ENCODE results near the gene CDC5L.

DNA sequence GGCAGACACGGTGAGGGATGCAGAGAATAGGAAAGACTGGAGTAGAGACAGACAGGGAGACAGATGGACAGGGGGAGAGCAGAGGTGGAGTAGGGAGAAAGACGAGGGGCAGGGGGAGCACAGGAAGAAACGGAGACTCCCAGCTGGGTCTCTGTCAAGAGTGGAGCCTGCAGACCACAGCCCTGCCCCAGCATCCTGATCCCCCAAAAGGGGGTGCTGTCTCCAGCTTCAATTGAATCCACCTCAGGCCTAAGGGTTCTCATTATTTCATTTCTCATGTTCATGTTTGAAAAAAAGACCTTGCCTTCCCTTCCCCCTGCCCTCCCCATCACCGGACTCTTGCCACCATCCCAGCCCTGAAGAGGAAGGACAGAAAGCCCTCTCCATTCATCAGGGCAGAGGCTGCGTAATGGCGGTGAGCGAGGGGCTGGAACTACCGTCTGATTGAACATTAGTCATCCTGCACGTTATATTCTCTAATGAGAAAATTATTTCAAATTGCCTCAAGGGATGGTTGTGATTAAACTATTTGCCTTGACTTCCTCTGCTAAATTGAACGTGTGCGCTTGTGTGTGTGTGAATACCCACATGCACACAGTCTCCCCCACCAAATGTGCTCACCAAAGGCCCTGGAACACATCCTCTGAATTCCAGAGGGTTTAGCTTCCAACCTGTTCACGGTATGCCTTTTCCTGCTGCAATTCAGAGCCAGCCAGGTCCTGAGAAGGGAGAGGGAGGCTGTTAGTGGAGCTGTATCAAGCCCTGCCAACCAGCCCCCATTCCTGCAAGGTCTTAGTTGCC is 98.3 kb downstream of the CDC5L start:
- TF ChIP-seq ZNF274 (CRISPR knock-in tag; IDR thresholded peaks at IDR 0.05) (no peak), RERE (CRISPR knock-in tag; IDR thresholded peaks at IDR 0.05; ENCODE audit: low read depth) (no peak), ZSCAN29 (CRISPR knock-in tag; conservative IDR thresholded peaks at IDR 0.05) (no peak), IKZF1 (IDR thresholded peaks at IDR 0.05) (no peak), ZBTB49 (CRISPR knock-in tag; IDR thresholded peaks at IDR 0.05; ENCODE audit: borderline replicate concordance) (no peak), ATRX (CRISPR knock-in tag; IDR thresholded peaks at IDR 0.05; ENCODE audit: borderline replicate concordance) (no peak)
- TF ChIP-seq, protein P1, sequence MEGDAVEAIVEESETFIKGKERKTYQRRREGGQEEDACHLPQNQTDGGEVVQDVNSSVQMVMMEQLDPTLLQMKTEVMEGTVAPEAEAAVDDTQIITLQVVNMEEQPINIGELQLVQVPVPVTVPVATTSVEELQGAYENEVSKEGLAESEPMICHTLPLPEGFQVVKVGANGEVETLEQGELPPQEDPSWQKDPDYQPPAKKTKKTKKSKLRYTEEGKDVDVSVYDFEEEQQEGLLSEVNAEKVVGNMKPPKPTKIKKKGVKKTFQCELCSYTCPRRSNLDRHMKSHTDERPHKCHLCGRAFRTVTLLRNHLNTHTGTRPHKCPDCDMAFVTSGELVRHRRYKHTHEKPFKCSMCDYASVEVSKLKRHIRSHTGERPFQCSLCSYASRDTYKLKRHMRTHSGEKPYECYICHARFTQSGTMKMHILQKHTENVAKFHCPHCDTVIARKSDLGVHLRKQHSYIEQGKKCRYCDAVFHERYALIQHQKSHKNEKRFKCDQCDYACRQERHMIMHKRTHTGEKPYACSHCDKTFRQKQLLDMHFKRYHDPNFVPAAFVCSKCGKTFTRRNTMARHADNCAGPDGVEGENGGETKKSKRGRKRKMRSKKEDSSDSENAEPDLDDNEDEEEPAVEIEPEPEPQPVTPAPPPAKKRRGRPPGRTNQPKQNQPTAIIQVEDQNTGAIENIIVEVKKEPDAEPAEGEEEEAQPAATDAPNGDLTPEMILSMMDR (CRISPR knock-in tag; IDR thresholded peaks at IDR 0.05) = no peak
- TF ChIP-seq, protein P2, sequence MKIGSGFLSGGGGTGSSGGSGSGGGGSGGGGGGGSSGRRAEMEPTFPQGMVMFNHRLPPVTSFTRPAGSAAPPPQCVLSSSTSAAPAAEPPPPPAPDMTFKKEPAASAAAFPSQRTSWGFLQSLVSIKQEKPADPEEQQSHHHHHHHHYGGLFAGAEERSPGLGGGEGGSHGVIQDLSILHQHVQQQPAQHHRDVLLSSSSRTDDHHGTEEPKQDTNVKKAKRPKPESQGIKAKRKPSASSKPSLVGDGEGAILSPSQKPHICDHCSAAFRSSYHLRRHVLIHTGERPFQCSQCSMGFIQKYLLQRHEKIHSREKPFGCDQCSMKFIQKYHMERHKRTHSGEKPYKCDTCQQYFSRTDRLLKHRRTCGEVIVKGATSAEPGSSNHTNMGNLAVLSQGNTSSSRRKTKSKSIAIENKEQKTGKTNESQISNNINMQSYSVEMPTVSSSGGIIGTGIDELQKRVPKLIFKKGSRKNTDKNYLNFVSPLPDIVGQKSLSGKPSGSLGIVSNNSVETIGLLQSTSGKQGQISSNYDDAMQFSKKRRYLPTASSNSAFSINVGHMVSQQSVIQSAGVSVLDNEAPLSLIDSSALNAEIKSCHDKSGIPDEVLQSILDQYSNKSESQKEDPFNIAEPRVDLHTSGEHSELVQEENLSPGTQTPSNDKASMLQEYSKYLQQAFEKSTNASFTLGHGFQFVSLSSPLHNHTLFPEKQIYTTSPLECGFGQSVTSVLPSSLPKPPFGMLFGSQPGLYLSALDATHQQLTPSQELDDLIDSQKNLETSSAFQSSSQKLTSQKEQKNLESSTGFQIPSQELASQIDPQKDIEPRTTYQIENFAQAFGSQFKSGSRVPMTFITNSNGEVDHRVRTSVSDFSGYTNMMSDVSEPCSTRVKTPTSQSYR (CRISPR knock-in tag; IDR thresholded peaks at IDR 0.05; ENCODE audit: borderline replicate concordance) = no peak
